Liver (tissue), 3 donors: ENCODE data around the gene ARID5A.

Experiments used
- CTCF ChIP-seq: fragments of 150-350 bp; IDR thresholded peaks from 2 replicates; pipeline ENCODE4 v1.5.1; 2017; ENCODE audit warnings: improper control_type of control experiment, low read depth, low read length; ENCODE audit not compliant: missing input control
- MAX ChIP-seq: IDR thresholded peaks from 2 replicates; pipeline ENCODE4 v1.6.1; 2016; ENCODE audit warnings: antibody characterized with exemption
- RAD21 ChIP-seq, 2 donors: IDR thresholded peaks; 2 replicates each; pipeline ENCODE4 v1.6.1; 2016; ENCODE audit warnings: antibody characterized with exemption in 2 of 2, mild to moderate bottlenecking in 2 of 2
- SP1 ChIP-seq: IDR thresholded peaks from 2 replicates; pipeline ENCODE4 v1.6.1; 2018; ENCODE audit warnings: antibody characterized with exemption, mild to moderate bottlenecking
- donor health status: healthy.
- donor health status: healthy.

DNA sequence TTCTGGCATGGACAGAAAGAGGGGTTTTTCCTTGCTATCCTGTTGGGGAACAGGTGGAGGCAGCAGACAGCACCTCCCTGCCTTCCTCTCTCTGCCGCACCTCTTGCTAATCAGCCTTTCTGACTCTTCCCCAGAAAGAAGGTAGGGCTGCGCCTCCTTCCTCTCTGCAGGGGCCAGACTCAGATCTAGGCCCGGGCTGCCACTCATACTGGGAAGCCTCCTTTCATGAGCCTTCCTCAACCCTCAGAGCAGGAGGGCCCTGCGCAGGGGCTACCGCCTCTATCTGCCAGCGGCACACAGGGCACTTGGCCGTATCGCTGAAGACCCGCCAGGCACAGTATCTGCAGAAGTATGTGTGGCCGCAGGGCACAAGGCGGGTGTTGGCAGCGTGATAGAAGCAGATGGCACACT is 38.5 kb upstream of the ARID5A start:
- TF ChIP-seq SP1, result no peak
- TF ChIP-seq CTCF, result no peak
- TF ChIP-seq MAX, result no peak
- no peak for TF ChIP-seq RAD21 (IDR thresholded peaks at IDR 0.05)
